Stimulated activated CD8-positive, alpha-beta memory T cell treated with anti-CD3 and anti-CD28 coated beads, Interleukin-12 subunit alpha, Interleukin-12 subunit beta, amount 100 ng/mL, for 24 hours (primary cell): Measurements from ENCODE around the gene EFNA5.
A peak's percentile ranks its signal among the peaks of the same experiment; 100 is the strongest.

Experiments used
- DNase-seq: peaks from one replicate; pipeline ENCODE4 v3.0.0-alpha.2; 2020; ENCODE audit errors: extremely low read depth

Gene EFNA5

DNA sequence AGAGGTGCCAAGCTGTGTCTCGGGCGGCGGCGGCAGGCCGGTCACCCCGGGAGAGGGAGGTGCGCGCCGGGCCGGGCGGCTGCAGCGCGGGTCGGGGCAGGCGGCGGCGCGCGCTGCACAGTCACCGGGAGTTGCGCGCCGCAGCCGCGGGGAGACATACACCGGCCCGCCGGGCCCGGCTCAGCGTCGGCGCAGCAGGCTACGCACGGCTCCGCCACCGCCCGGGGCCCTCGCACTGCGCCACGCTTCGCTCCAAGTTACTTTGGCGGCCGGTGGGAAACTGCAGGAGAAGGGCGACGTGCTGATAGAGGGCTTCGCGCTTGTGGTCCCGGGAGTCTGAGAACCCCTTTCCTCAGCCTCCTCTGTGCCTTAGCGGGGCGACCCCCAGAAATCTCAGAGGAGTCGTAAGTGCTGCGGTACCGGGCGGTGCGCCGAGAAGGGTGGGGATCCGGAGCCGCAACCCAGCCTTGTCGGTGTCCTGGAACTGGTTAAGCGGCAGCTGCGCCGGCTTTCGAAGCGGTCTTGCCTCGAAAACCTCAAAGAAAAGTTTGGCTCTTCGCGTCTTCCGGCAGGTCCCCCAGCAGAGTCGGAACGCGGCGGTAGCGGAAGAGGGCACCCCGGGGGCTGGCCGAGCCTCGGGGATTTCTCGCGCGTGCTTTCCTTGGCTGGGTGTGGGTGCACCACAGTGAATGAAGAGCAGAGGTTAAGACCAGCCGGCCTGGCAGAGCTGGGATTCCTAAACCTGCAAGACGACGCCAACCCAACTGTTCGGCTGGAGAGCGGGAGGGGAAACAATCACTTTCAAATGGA is at the start of gene EFNA5:
Gene EFNA5, minus strand, starts transcription at position 6 of the 810 bp plus-strand sequence.
- DNase-seq: no peak

DNA sequence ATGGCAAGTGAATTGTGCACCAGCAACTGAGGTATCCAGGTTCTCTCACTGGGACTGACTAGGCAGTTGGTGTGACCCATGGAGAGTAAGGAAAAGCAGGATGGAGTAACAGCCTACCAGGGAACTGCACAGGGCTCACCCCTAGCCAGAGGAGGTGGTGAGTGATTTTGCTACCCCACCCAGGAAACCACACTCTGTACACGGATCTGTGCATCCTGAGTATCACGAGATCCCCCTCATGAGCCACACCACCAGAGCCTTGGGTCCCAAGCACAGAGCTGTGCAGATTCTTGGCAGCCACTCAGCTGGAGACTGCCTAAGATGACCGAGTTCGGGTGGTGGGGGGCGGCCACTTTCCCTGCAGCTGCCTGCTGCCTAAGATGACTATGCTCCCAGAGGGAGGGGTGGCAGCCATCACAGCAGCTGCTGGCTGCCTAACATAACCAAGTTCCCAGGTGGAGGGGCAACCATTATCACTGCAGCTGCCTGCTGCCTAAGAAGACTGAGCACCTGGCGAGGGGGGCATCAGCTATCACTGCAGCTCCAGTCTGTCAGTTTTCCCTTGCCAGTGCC is 48.4 kb upstream of the EFNA5 start:
- DNase-seq: no peak

DNA sequence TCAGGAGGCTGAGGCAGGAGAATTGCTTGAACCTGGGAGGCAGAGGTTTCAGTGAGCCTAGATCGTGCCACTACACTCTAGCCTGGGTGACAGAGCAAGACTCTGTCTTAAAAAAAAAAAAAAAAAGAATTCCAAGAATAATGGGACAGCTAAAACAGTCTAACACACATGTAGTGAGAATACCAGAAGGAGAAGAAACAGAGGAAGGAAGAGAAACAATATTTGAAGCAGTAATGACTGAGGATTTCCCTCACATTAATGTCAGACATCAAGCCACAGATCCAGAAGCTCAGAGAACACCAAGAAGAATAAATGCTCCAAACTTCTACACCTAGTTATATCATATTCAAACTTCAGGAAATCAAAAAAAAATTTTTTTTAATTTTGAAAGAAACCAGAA is 47.1 kb upstream of the EFNA5 start:
- no peak for DNase-seq

DNA sequence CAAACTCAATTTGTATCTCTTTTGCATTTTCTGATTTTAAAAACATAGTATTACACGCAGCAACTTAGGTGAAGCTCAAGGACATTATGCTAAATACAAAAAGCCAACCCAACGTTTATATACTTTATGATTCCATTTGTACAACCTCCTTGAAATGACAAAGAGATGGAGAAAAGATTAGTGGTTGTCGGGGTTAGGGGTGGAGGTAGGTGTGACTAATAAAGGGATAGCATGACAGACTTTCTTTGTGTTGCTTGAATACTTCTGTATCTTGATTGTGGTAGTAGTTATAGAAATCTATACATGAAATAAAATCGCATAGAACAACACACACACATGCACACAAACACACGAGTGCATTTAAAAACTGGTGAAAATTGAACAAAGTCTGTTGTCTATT is 42.5 kb upstream of the EFNA5 start:
- no peak for DNase-seq

DNA sequence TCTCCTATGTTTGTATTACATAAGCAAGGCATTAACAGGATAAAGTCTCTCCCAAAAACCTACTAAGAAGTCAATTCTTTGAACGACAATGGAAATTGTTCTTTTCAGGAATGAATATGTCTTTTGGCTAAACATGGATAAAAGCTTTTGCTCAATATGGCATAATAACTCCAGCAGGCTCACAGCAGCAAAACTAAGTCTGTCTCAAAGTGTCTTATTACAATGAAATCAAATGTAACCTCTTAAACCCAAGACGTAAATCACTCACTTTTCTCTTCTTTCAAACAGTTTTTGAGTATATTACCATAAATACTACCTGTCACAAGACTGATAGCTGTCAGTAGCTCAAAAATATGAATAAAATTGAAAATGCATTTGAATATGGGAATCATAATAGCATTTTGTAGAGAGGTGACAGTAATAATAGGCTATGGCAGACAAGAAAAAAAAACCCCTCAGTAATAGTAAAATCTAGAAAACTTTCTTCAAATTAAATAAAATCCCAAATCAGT is 41.7 kb upstream of the EFNA5 start:
- DNase-seq: no peak

DNA sequence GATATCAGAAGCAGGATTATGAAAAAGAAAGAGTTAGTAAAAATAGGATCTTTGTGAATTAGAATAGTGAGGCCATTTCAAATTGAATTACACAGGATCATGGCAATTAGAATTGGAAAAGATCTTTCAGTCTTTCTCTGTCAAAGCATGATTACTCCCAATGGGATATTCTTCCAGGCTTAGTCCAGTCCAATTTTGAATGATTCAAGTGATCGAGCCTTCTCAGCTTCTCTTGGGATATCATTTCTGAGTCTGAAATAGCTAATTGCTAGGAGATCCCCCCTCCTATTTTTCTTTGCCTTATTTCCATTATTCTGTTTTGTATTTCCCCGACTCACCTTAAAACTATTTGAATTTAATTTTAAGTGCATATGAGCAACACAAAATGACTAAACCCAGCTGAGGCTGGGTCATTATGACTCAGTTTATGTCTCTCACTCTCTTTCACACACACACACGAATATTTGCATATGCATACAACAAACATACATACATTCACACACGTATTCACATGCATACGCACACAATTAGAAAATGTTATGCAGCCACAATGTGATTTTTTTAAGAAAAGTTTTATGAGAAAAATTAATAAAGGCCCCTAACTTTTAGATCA is 34.8 kb upstream of the EFNA5 start:
- DNase-seq: no peak

DNA sequence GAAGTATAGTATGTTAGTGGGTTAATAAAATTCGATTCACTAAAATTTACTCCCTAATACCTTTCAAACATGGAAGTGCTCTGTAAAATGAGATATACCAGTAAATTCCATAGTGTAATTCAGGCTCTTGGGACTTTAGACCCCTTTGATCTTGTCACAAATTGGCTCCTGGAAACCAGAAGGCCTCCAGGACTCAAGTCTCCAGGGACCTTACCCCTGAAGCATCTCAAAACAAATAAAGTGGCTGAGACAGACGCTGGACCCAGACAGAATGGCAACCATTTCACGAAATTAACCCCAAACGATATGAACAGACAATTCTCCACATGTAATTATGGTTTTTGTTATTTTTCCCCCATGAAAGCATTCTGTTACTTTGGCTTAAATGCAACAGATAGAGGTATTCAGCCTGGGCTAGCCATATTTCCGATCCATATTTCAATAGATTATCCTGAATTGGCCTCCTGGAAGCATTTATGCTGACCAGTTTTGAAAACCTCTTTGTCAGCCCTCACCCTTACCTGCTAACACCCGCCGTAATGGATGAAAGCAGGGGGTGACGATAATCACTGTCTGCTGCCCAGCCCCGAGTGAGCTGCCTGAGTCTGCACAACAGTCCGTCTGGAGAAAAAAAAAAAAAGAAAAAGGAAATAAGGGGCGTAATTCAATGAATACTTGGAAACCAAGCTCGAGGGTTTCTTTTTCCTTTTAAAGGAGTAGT is 34.1 kb upstream of the EFNA5 start:
- DNase-seq: no peak

DNA sequence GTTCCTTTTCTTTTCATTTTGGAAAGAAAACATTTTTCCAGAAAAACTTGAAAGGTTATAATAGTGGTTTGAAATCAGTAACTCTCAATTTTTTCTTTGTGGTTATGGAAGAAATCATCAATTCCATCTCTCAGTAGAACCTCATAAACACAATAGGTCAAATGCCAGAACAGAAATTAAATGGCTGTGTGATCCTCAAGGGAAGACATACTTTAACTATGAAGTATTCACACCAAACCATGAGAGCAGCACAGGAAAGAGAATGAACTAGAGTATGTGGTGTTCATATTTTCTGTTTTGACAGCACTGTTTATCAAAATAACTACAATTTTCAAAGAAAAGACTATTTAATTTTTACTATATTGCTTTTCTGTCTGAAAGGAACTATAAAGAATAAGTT is 29.7 kb upstream of the EFNA5 start:
- no peak for DNase-seq

DNA sequence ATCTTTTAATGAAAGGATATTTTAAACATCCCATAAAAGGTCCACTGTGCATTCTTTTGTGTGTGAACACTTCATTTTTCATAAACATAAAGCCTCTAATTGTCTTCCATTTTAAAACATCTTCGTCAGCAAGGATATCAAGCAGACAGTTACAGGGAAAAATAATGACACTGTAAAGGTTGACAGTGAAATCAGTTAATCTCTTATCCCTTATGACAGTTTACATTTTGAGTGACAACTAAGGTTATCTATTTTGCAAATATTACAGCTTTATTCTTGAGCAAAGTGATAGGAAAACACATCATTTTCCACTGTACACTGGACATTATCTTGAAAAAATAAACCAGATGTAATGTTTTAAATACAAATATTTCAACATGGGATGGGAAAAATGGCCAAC is 28.7 kb upstream of the EFNA5 start:
- no peak for DNase-seq

DNA sequence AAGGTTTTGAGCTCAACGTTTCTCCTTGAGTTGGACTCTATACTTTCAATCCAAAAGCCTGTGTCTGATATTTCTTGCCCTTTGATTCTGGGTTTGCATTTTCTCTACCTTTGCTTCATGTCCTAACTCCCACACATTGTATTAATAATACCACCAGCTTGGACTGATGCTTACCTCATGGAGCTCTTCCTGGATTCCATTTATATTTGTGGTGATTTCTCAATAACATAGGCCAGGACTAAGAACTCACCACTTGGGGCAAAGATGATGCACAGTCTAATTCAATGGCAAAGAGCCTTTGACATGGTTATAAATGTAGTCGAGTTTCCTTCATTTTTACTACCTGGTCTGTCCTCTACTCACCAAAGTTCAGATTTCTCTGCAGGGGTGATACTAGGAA is 27.5 kb upstream of the EFNA5 start:
- no peak for DNase-seq

DNA sequence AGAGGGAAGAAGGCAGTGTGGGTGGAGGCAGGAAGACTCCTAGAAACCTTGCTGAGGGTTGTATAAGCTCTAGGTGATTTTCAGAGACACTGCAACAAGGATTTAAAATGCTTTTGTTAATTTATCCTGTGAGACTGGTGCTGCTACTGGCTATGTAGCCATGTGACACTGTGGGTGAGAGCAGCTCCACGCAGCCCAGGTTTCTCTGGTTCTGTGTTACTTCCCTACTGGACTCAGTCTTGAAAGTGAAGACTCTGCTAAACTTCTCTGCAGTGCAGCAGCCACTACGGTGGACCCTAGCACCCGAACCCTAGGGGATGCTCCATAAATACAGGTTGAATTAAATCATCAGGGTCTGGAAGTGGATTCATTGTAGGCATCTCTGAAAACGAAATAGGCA is 25.8 kb upstream of the EFNA5 start:
- no peak for DNase-seq

DNA sequence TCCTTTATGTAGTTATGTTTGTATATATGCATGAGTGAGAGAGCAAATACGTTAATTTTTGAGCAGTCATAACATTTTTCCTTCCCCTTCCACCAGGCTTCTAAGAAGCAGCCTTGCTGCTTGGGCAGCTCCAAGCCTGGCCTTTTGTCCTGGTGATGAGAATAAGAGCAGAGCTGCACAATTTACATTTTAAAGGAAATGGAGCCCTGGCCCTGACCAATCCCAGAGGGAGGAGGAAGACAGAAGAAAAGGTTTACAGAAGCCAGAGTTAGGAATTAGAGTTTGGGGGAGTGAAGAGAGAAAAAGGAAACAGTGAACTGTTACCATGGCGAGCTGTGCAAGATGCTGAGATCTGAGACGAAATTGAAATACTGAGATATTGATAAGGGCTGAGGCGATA is 25.3 kb upstream of the EFNA5 start:
- DNase-seq: no peak

DNA sequence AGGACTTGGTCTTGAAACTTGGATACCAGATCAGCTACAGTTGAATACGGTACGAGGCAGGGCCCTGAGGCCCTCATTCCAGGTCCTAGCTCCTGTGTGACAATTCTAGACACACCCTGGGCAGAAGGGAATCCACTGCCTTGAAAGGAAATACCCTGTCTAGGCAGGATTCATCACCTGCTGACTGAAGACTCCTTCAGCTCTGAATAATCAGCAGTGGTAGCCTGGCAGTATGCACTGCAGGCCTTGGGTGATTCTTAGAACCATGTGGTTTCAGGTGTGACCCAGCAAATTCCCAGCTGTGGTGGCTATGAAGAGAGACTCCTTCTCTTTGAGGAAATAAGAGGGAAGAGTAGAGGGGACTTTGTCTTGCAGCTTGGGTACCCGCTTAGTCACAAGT is 17.2 kb upstream of the EFNA5 start:
- no peak for DNase-seq

DNA sequence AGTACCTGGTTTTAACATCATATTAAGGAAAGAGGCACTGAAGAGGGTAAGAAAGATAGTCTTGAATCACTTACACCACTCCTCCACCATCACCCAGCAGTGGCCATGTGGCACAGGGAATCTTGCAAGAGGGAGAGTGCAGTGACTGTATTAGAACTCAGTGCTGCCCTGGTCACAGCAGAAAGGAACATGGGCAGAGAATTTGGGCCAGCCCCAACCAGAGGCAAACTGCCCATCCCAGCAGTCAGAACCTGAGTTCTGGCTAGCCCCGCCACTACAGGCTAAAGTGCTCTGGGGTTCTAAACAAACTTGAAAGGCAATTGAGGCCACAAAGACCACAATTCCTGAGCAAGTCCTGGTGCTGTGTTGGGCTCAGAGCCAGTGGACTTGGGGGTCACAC is 16.7 kb upstream of the EFNA5 start:
- no peak for DNase-seq

DNA sequence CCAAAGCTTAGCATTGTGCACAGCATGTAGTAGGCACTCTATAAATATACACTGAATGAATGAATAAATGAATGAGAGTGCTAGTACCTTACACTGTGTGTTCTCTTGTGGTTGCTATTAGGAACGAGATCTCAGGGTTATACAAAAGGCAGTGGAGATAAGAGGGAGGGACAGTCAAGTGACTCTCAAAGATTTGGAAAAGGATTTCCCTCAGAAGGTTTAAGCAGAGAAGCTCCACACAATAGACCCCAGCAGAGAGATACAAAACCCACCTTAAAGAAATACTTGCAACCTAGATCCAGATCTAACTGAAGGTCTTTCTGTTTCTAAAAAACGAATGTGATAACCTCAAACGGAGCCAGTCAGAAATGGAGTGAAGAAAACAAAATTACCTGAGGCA is 11.8 kb upstream of the EFNA5 start:
- no peak for DNase-seq

DNA sequence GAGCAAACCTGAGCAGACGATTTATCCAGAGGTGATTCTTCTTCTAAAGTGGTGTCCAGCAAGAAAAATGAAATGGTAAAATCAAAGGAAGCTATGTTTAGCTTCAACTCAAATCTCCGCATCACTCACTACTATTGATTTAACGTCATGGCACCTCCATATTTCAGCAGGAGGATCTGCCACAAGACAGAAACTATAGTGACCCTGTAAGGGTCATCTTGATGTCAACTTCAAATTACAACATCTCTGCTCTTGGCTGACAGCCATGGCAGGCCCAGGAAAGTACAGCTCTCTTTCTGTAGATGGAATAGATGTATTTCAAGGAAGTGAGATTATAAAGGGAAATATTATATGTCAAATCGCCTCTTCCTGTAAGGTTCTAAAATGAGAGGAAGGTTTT is 10.1 kb upstream of the EFNA5 start:
- no peak for DNase-seq

DNA sequence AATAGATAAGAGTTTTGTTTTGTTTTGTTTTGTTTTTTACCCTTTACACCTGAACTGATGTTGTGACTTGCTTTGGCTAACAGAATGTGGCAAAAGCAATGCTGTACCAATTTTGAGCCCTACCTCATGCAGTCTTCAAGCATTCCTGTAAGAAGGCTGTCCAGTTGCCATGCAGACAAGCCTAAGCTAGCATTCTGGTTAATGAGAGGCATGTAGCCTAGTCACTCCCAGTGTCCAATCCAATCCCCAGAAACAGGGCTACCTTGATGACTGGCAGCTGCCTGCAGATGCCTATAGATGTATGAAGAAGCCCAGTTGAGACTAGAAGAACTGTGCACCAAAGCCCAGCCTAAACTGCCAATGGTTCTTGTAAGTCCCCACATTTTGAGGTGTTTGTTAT is 9.4 kb upstream of the EFNA5 start:
- no peak for DNase-seq

DNA sequence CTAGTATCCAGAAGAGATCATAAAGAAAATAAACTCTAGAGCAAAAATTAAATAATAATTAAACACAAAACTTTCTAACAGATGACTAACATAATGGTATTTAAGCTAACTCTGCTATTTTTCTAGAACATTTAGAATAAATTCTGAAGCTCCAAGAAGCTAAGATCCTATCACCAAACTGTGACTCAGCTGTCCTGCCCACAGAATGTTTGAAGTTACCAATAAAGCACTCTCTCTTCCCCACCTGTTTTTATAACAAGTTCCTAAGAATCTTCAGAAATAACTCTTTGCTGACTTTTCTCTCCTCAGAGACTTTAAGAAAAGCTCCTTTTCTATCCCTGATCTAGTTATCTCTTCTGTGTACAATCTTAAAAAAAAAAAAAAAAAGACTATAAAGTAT is 6.0 kb upstream of the EFNA5 start:
- DNase-seq: no peak

DNA sequence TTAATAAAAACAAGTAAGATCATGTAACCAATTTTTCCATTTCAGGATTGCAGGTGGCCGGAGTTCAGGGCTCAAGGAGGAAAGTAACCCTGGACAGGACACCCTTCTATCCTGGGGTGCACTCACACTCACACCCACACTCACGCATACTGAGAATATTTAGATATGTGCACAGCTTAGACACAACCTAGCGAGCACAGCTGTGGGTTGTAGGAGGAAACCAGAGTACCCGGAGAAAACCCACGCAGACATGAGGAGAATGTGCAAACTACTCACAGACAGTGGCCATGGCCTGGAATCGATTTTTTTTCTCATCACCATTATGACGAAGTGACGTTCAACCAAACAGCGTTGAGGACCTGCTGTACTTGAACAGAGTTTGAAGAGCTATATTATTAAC is 4.5 kb upstream of the EFNA5 start:
- DNase-seq: no peak

DNA sequence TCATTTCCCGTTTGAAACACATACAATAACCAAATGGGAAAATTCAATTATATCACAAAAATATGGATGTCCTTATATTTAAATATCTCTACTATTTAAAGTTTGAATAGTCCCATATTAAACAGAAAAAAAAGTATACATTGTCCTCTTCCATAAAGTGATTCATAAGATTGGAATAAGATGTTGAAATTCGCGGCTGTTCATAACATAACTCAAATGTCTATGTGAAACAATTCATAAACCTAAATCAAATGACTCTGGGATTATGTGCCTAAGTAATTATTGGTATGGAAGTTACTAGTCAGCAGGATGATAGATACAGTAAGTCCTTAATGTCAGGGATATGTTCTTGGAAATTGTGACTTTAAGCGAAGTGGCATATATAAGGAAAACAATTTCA is 3.9 kb upstream of the EFNA5 start:
- no peak for DNase-seq

DNA sequence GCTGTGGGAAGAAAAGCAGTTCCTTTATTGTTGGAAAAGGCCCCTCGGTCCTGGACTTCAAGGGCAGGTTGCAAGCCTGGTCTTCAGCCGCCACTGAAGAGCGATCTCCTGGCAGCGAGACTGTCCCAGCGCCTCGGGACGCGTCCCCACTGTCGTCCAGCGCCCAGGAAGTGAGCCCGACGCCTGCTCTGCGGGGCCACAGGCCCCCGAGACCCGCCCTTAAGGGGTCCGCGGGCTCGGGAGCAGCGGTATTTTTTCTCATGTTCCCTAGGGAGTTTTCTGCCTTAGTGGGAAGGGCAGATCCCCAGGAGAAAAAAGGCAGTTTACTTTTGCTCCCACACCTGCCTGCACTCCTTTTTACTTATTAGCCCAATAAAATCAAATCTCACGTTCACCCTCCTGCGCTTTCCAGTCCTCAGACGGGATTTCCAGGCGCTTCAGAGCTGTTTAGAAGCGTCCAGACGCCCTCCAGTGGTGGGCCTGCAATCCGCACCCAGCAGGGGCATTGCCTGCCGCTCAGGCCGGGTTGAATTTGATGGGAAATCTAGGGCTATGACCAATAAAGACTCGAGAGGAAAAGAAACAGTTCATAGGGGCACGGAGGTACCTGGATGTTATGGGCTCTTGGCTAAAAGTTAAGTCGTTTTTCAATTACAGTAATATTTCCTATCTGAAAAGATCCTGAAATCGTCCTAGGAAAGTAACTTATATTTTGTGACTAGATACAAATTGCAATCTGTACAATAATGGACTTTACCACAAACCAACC is 2.8 kb upstream of the EFNA5 start:
- peak; percentile 45 for DNase-seq

DNA sequence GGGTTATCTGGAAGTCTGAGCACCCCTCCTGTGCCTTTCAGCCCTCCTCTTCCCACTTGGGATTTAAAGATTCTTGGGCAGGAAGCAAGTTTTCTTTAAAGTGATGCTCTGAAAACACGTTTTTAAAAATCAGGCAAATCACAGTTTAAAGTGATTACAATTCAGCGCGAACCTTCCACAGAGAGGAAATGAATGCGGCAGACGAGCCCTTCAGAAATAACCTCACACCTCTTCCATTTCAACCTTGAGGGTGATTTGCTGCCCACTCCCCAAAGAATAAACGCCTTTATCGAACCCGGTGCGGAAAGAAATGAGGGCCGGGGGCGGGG is 2.3 kb upstream of the EFNA5 start:
- no peak for DNase-seq
